ENCODE data around the gene SQOR. TPM values are rescaled to one million over a fixed set of nuclear protein-coding genes. Genes with fewer than 3 reads are reported as not detected.

The SQOR gene
- polyA plus RNA-seq, 1 experiment, result 74.4 TPM

DNA sequence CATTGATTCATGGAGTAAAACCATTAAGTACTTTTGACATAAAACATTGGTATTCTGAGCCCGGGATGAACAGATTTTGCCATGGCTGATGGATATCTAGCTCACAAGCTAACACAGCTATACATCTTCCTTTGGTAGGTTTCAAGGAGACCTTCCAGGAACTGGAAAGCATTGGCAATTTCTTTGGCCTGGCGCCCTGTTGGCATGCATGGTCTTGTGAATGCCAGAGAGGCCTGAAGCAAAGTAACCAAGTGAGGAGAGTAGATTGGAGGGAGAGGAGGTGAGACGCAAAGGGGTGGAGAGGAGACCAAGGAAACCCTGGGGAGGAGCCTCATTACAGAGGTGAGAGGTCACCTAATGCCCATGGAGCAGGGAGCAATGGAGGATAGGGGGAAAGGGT, 67.2 kb downstream of the SQOR start:
- POLR2A ChIA-PET, result no interaction called here
- TF ChIP-seq, protein P1, sequence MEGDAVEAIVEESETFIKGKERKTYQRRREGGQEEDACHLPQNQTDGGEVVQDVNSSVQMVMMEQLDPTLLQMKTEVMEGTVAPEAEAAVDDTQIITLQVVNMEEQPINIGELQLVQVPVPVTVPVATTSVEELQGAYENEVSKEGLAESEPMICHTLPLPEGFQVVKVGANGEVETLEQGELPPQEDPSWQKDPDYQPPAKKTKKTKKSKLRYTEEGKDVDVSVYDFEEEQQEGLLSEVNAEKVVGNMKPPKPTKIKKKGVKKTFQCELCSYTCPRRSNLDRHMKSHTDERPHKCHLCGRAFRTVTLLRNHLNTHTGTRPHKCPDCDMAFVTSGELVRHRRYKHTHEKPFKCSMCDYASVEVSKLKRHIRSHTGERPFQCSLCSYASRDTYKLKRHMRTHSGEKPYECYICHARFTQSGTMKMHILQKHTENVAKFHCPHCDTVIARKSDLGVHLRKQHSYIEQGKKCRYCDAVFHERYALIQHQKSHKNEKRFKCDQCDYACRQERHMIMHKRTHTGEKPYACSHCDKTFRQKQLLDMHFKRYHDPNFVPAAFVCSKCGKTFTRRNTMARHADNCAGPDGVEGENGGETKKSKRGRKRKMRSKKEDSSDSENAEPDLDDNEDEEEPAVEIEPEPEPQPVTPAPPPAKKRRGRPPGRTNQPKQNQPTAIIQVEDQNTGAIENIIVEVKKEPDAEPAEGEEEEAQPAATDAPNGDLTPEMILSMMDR (IDR thresholded peaks at IDR 0.05; ENCODE audit: low read depth, low read length), result no peak
- H3K9me3 ChIP-seq (ENCODE audit: control insufficient read depth, insufficient read depth, low read length), result no peaks in the 10 kb centered on the region; the same call in 1 of the 2 replicates
- CTCF ChIA-PET, result interaction anchor here (1.1 to 4.9 kb wide), 2 partner anchors 13 to 93 kb away, joined by 3 to 75 read pairs; no protein-coding TSS in a partner anchor
- H3K4me3 ChIP-seq (ENCODE audit: low read depth, low read length), result no peak overlapping the region
- H3K27ac ChIP-seq (ENCODE audit: low read depth, low read length), result no peak overlapping the region
- no peaks in the 10 kb centered on the region for H3K27me3 ChIP-seq (ENCODE audit: control insufficient read depth, insufficient read depth, low read length)
- no peak for DNase-seq (ENCODE audit: low read depth, low spot score)

- ChIA-PET CTCF (interaction anchor here (0.7 to 4.9 kb wide), 5 partner anchors 11 to 387 kb away, joined by 3 to 78 read pairs (median 11); no protein-coding TSS in a partner anchor), POLR2A (interaction anchor here (1.3 to 1.9 kb wide), 2 partner anchors 63 to 66 kb away, joined by 3 to 6 read pairs; no protein-coding TSS in a partner anchor)
- no peak for DNase-seq (ENCODE audit: low read depth, low spot score)
- H3K27me3 ChIP-seq (ENCODE audit: control insufficient read depth, insufficient read depth, low read length), result no peaks in the 10 kb centered on the region
- H3K9me3 ChIP-seq (ENCODE audit: control insufficient read depth, insufficient read depth, low read length), result no peaks in the 10 kb centered on the region; the same call in 1 of the 2 replicates
- TF ChIP-seq, protein P1 (IDR thresholded peaks at IDR 0.05; ENCODE audit: low read depth, low read length), result peak; percentile 26; the same call in 1 of the 2 replicates
- no peak overlapping the region for H3K27ac ChIP-seq (ENCODE audit: low read depth, low read length)
- peak overlapping the region; percentile 50 for H3K4me3 ChIP-seq (ENCODE audit: low read depth, low read length)
Measured at GRCh38 chr15:45703670-45704328, 69.0 kb downstream of the SQOR start.

- ChIA-PET CTCF (interaction anchor here (0.6 to 4.9 kb wide), 57 partner anchors 7 to 1474 kb away, joined by 3 to 78 read pairs (median 5); partner anchors contain the start of genes BLOC1S6 and SQOR), POLR2A (interaction anchor here (0.7 to 1.9 kb wide), 5 partner anchors 11 to 117 kb away, joined by 3 to 6 read pairs (median 3); no protein-coding TSS in a partner anchor)
- Histone ChIP-seq H3K4me3 (ENCODE audit: low read depth, low read length) (peak overlapping the region; percentile 50), H3K9me3 (ENCODE audit: control insufficient read depth, insufficient read depth, low read length) (no peaks in the 10 kb centered on the region; the same call in 1 of the 2 replicates), H3K27me3 (ENCODE audit: control insufficient read depth, insufficient read depth, low read length) (no peaks in the 10 kb centered on the region), H3K27ac (ENCODE audit: low read depth, low read length) (no peak overlapping the region)
- no peak for DNase-seq (ENCODE audit: low read depth, low spot score)
- TF ChIP-seq, protein P1 (IDR thresholded peaks at IDR 0.05; ENCODE audit: low read depth, low read length), result no peak
Measured at GRCh38 chr15:45704329-45705249, 69.8 kb downstream of the SQOR start.

DNA sequence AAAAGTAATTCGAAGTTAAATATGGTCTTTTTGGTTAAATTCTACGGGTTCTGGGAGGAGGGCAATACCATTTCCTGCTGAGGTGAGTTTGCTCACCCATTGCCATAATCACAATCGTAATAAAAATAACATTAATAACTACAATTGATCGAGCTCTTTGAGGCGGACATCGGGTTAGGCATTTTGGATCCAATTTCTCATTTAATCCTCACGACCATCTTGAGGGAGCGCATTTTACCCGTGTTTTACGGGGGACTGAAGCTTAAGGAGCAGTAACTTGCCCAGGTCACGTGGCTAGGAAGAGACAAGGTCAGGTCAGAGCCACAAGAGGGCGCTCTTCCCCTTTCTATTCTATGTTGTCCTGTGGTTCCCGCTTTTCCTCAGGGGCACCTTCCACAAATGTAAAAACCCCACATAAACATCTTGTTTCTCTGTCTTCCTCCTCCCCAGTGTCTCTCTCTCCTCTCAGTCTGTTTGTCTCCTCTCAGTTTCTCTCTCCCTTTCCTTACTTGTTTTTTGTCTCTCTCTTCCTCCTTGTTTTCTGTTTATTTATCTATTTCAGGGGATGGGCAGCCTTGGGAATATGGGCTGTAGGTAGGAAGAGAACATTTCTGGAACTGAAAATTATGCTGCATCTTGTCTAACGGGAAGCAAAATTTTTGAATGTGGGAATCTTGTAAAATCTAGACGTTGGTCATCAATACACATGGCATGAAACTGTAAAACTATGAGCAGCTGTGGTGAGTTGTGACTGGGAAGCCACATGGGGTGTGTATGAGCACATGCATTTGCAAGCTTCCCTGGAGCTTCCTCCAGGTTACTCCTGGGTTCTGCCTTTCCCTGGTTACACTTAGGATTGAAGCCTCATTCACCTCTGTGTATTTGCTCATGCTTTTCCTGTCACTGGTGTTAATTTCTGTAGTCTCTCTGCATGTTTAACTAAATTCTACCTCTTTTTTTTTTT, 71.0 kb downstream of the SQOR start:
- POLR2A ChIA-PET, result interaction anchor here (0.5 to 1.9 kb wide), 4 partner anchors 12 to 83 kb away, joined by 3 to 6 read pairs (median 4); no protein-coding TSS in a partner anchor

More for the DNA sequence above, 71.0 kb downstream of the SQOR start:
- CTCF ChIA-PET, result interaction anchor here (0.6 to 4.9 kb wide), 67 partner anchors 8 to 1473 kb away, joined by 3 to 78 read pairs (median 4); partner anchors contain the start of genes BLOC1S6 and SQOR
- peak overlapping the region; percentile 50 for H3K4me3 ChIP-seq (ENCODE audit: low read depth, low read length)
- H3K27me3 ChIP-seq (ENCODE audit: control insufficient read depth, insufficient read depth, low read length), result no peaks in the 10 kb centered on the region
- TF ChIP-seq, protein P1 (IDR thresholded peaks at IDR 0.05; ENCODE audit: low read depth, low read length), result peak; percentile 88
- no peak overlapping the region for H3K27ac ChIP-seq (ENCODE audit: low read depth, low read length)
- H3K9me3 ChIP-seq (ENCODE audit: control insufficient read depth, insufficient read depth, low read length), result no peaks in the 10 kb centered on the region; the same call in 1 of the 2 replicates
- peak; percentile 66 for DNase-seq (ENCODE audit: low read depth, low spot score)
